CD14-positive monocyte (primary cell): ENCODE results near the gene OR6C68. TPM values are rescaled to one million over a fixed set of nuclear protein-coding genes. Genes with fewer than 3 reads are reported as not detected.

Experiments
- DNase-seq, 3 donors: peaks; one replicate each; pipeline ENCODE4 v3.0.0-alpha.2; 2011 to 2022
- H2AFZ ChIP-seq: 2 replicates; pipeline ENCODE4 v1.6.0; 2012; ENCODE audit warnings: mild to moderate bottlenecking, low read depth, low read length, inconsistent platforms; ENCODE audit not compliant: insufficient read depth, poor library complexity, severe bottlenecking
- H3K27ac ChIP-seq, 2 donors: 1 replicate in 1 of 2; 2 replicates in 1 of 2; pipeline ENCODE4 v1.5.1; 2012 to 2013; ENCODE audit warnings: low read length in 2 of 2, control low read depth in 1 of 2, inconsistent platforms in 1 of 2, low read depth in 1 of 2, mild to moderate bottlenecking in 1 of 2
- H3K27me3 ChIP-seq, 2 donors: one replicate each; pipeline versions ENCODE4 v1.6.0 to v1.6.1; 2011 to 2013; ENCODE audit warnings: low read length in 2 of 2; ENCODE audit not compliant: control insufficient read depth in 2 of 2, insufficient read depth in 2 of 2
- H3K36me3 ChIP-seq, 2 donors: replicated peaks in 1 of 2; 1 replicate in 1 of 2; 2 replicates in 1 of 2; pipeline versions ENCODE4 v1.5.1 to v1.6.1; 2012 to 2013; ENCODE audit warnings: low read length in 2 of 2, control low read depth in 1 of 2, inconsistent platforms in 1 of 2, mild to moderate bottlenecking in 1 of 2; ENCODE audit not compliant: insufficient read depth in 2 of 2, control insufficient read depth in 1 of 2
- H3K4me1 ChIP-seq, 2 donors: 1 replicate in 1 of 2; 2 replicates in 1 of 2; pipeline versions ENCODE4 v1.5.1 to v1.6.1; 2012 to 2013; ENCODE audit warnings: low read length in 2 of 2, control low read depth in 1 of 2, inconsistent platforms in 1 of 2, mild to moderate bottlenecking in 1 of 2, moderate library complexity in 1 of 2; ENCODE audit not compliant: insufficient read depth in 2 of 2, control insufficient read depth in 1 of 2
- H3K4me2 ChIP-seq: replicated peaks from 2 replicates; pipeline ENCODE3; 2012; ENCODE audit warnings: low read length, moderate library complexity, mild to moderate bottlenecking; ENCODE audit not compliant: poor library complexity, severe bottlenecking; ENCODE audit errors: extremely low read depth
- H3K4me3 ChIP-seq, 3 experiments: fragments of 200-600 bp in 1 of 3; sonication (generic) in 1 of 3; replicated peaks in 1 of 3; 1 replicate in 2 of 3; 2 replicates in 1 of 3; pipeline ENCODE4 v1.5.1; 2011 to 2013; ENCODE audit warnings: low read length in 3 of 3, mild to moderate bottlenecking in 3 of 3, control low read depth in 2 of 3, low read depth in 2 of 3, inconsistent platforms in 1 of 3, moderate library complexity in 1 of 3
- H3K79me2 ChIP-seq: 2 replicates; pipeline ENCODE4 v1.6.0; 2012; ENCODE audit warnings: mild to moderate bottlenecking, control low read depth, inconsistent platforms, low read length, moderate library complexity; ENCODE audit not compliant: insufficient read depth
- H3K9ac ChIP-seq: 2 replicates; pipeline ENCODE4 v1.6.0; 2017; ENCODE audit warnings: low read length, mild to moderate bottlenecking; ENCODE audit not compliant: insufficient read depth, poor library complexity, severe bottlenecking
- H3K9me3 ChIP-seq, 2 donors: replicated peaks in 1 of 2; 1 replicate in 1 of 2; 2 replicates in 1 of 2; pipeline versions ENCODE4 v1.5.1 to v1.6.1; 2012 to 2013; ENCODE audit warnings: low read length in 2 of 2, control low read depth in 1 of 2; ENCODE audit not compliant: control insufficient read depth in 1 of 2, insufficient read depth in 1 of 2
- H4K20me1 ChIP-seq: 2 replicates; pipeline ENCODE4 v1.6.0; 2012; ENCODE audit warnings: mild to moderate bottlenecking, low read length, control low read depth, moderate library complexity; ENCODE audit not compliant: insufficient read depth
- H3K27ac Mint-ChIP-seq, 7 donors: one replicate each; pipeline ENCODE4 v1.8.0; 2020; ENCODE audit warnings: mild to moderate bottlenecking in 7 of 7, mixed read lengths in 7 of 7, moderate library complexity in 6 of 7, inconsistent platforms in 2 of 7
- H3K27me3 Mint-ChIP-seq, 3 donors: one replicate each; pipeline ENCODE4 v1.8.0; 2021 to 2022; ENCODE audit warnings: low read depth in 3 of 3, mild to moderate bottlenecking in 3 of 3, mixed read lengths in 3 of 3, moderate library complexity in 3 of 3, inconsistent platforms in 1 of 3
- H3K36me3 Mint-ChIP-seq, 2 donors: one replicate each; pipeline ENCODE4 v1.8.0; 2020; ENCODE audit warnings: mixed read lengths in 2 of 2, inconsistent platforms in 1 of 2, mild to moderate bottlenecking in 1 of 2
- H3K4me1 Mint-ChIP-seq: one replicate; pipeline ENCODE4 v1.8.0; 2020; ENCODE audit warnings: mild to moderate bottlenecking, mixed read lengths
- H3K4me3 Mint-ChIP-seq, 2 donors: one replicate each; pipeline ENCODE4 v1.8.0; 2020; ENCODE audit warnings: mild to moderate bottlenecking in 2 of 2, mixed read lengths in 2 of 2, moderate library complexity in 1 of 2
- H3K9me3 Mint-ChIP-seq, 7 donors: one replicate each; pipeline ENCODE4 v1.8.0; 2020 to 2022; ENCODE audit warnings: mixed read lengths in 7 of 7, mild to moderate bottlenecking in 6 of 7, moderate library complexity in 6 of 7, inconsistent platforms in 2 of 7
- intact Hi-C, 2 donors: fragments of 100-400 bp; cut with micrococcal nuclease; formaldehyde crosslinking; loops; one replicate each; pipeline versions ENCODE4 v1.15.0 to v1.15.1; 2023
- polyA plus RNA-seq, 3 donors: library from polyadenylated mRNA; depleted of rRNA in 1 of 3; unstranded in 2 of 3; stranded (reverse) in 1 of 3; fragments of 300-500 nt in 2 of 3; fragments of >200 nt in 1 of 3; fragmentation: Illumina TruSeq in 2 of 3; gene quantifications; 1 replicate in 2 of 3; 2 replicates in 1 of 3; pipeline ENCODE4 v1.2.3, GENCODE V29; 2012 to 2021
- TF ChIP-seq, protein P1 (sequence below): fragments of 200-600 bp; IDR thresholded peaks from one replicate; pipeline ENCODE4 v1.8.0; 2022; ENCODE audit warnings: antibody characterized with exemption, mild to moderate bottlenecking

The OR6C68 gene
- polyA plus RNA-seq, 3 donors: not detected

DNA sequence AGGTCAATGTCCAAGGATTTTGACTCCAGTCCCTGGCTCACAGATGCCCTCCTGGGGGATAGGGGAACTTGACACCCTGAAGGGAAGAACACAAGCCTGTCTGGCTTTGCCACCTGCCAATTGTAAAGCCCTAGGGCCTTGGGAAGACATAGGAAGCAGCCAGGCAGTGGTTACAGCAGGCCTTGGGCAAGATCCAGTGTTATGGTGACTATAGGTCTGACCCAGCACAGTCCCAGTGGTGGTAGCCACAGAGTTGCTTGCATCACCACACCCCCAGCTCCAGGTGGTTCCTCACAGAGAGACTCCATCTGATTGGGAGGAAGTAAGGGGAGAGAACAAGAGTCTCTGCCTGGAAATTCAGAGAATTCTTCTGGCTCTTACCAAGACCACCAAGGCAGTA lies 24.2 kb downstream of the OR6C68 start:
- no peak for DNase-seq
- Mint-ChIP-seq H3K36me3 (no peaks in the 10 kb centered on the region), H3K4me3 (no peak overlapping the region), H3K27me3 (peaks cover 2 to 4% (median 4%) of the 10 kb centered on the region in 3 donors), H3K27ac (no peak overlapping the region), H3K4me1 (no peaks in the 10 kb centered on the region), H3K9me3 (peaks cover 19 to 27% (median 23%) of the 10 kb centered on the region in 7 donors)
- H3K4me3 ChIP-seq: no peak overlapping the region
- H3K36me3 ChIP-seq: no peaks in the 10 kb centered on the region
- no peaks in the 10 kb centered on the region for H3K4me1 ChIP-seq
- H4K20me1 ChIP-seq: no peaks in the 10 kb centered on the region
- no peak overlapping the region for H3K4me2 ChIP-seq
- intact Hi-C loops: no loop called here
- H3K27ac ChIP-seq: no peak overlapping the region
- no peak overlapping the region for H2AFZ ChIP-seq
- no peak overlapping the region for H3K9ac ChIP-seq
- H3K79me2 ChIP-seq: no peaks in the 10 kb centered on the region
- TF ChIP-seq, protein P1, sequence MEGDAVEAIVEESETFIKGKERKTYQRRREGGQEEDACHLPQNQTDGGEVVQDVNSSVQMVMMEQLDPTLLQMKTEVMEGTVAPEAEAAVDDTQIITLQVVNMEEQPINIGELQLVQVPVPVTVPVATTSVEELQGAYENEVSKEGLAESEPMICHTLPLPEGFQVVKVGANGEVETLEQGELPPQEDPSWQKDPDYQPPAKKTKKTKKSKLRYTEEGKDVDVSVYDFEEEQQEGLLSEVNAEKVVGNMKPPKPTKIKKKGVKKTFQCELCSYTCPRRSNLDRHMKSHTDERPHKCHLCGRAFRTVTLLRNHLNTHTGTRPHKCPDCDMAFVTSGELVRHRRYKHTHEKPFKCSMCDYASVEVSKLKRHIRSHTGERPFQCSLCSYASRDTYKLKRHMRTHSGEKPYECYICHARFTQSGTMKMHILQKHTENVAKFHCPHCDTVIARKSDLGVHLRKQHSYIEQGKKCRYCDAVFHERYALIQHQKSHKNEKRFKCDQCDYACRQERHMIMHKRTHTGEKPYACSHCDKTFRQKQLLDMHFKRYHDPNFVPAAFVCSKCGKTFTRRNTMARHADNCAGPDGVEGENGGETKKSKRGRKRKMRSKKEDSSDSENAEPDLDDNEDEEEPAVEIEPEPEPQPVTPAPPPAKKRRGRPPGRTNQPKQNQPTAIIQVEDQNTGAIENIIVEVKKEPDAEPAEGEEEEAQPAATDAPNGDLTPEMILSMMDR: no peak
- peaks cover 4 to 15% of the 10 kb centered on the region in 2 donors for H3K9me3 ChIP-seq
- H3K27me3 ChIP-seq: no peaks in the 10 kb centered on the region

Other genes with a start within 250 kb of the OR6C68 start
- not detected for gene OR6C74, start 247.8 kb upstream of the OR6C68 start, polyA plus RNA-seq
- not detected for gene OR6C6, start 195.8 kb upstream of the OR6C68 start, polyA plus RNA-seq
- gene OR6C1, start 178.0 kb upstream of the OR6C68 start, polyA plus RNA-seq: not detected
- gene OR6C3, start 161.6 kb upstream of the OR6C68 start, polyA plus RNA-seq: not detected
- not detected for gene OR6C75, start 129.4 kb upstream of the OR6C68 start, polyA plus RNA-seq
- not detected for gene OR6C65, start 91.8 kb upstream of the OR6C68 start, polyA plus RNA-seq
- not detected for gene OR6C76, start 66.1 kb upstream of the OR6C68 start, polyA plus RNA-seq
- gene OR6C2, start 48.3 kb upstream of the OR6C68 start, polyA plus RNA-seq: under 1 TPM in 1 of 3 donors, not detected in 2; 0.18 TPM
- gene OR6C70, start 22.2 kb upstream of the OR6C68 start, polyA plus RNA-seq: not detected
- gene OR6C4, start 57.2 kb downstream of the OR6C68 start, polyA plus RNA-seq: not detected
- not detected for gene OR2AP1, start 80.1 kb downstream of the OR6C68 start, polyA plus RNA-seq
- not detected for gene OR10P1, start 144.5 kb downstream of the OR6C68 start, polyA plus RNA-seq
- gene ITGA7, start 215.5 kb downstream of the OR6C68 start, polyA plus RNA-seq: 1 to 10 TPM in 1 of 3 donors, under 1 TPM in 2; 0.23 to 3.3 (median 0.55) TPM
- gene BLOC1S1, start 223.7 kb downstream of the OR6C68 start, polyA plus RNA-seq: 100 to 1,000 TPM; 222 to 358 (median 223) TPM
- 10 to 100 TPM in 1 of 3 donors, 1 to 10 TPM in 2; 1.2 to 10.4 (median 1.2) TPM for gene RDH5, start 228.0 kb downstream of the OR6C68 start, polyA plus RNA-seq
- 1,000 to 10,000 TPM in 1 of 3 donors, 100 to 1,000 TPM in 2; 336 to 1,099 (median 988) TPM for gene CD63, start 236.6 kb downstream of the OR6C68 start, polyA plus RNA-seq